HepG2 (cell line): ENCODE data around the gene GPHN.

ENCODE experiments used
- NR2F6 ChIP-seq, 2 experiments: IDR thresholded peaks; 2 replicates each; pipeline ENCODE4 v1.6.1; 2016; ENCODE audit warnings: antibody characterized with exemption in 1 of 2, mild to moderate bottlenecking in 1 of 2
- POLR2AphosphoS2 ChIP-seq: IDR thresholded peaks from 2 replicates; pipeline ENCODE4 v1.6.1; 2011; ENCODE audit warnings: low read depth, low read length, improper control_type of control experiment
- SMARCC2 ChIP-seq: fragments of 450-650 bp; IDR thresholded peaks from 2 replicates; pipeline ENCODE4 v1.6.1; 2017; ENCODE audit warnings: antibody characterized with exemption, mild to moderate bottlenecking
- TF ChIP-seq, protein P1 (sequence below): sonication (generic); formaldehyde crosslinking; IDR thresholded peaks from 2 replicates; pipeline ENCODE4 v1.4.0; 2020; ENCODE audit warnings: missing genetic modification reagents, low read depth, mild to moderate bottlenecking, borderline replicate concordance
- TF ChIP-seq, protein P2 (sequence below): sonication (generic); formaldehyde crosslinking; IDR thresholded peaks from 2 replicates; pipeline ENCODE4 v1.4.0; 2020; ENCODE audit warnings: low read depth, missing genetic modification reagents

DNA sequence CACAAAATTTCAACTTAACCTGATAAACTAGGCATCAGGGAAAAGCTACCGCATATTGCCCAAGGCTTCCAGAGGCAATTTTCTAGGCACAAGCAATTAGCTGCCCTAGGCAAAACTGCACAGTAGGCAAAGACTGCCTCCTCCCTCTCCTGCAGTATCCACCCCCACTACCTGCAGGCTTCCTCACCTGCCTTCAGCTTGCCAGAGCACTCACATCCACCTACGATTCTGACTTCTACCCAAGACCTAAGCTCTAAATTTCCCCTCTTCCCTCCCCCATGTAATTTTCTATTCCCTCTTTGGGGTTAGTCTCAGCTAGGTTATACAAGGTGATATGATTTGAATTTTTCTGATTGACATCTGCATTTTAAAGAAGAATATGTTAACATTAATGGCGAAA lies 43.7 kb upstream of the GPHN start:
- TF ChIP-seq SMARCC2 (no peak), NR2F6 (IDR thresholded peaks at IDR 0.05) (no peak), NR2F6 (CRISPR knock-in tag; IDR thresholded peaks at IDR 0.05) (no peak), POLR2AphosphoS2 (no peak)
- TF ChIP-seq, protein P1, sequence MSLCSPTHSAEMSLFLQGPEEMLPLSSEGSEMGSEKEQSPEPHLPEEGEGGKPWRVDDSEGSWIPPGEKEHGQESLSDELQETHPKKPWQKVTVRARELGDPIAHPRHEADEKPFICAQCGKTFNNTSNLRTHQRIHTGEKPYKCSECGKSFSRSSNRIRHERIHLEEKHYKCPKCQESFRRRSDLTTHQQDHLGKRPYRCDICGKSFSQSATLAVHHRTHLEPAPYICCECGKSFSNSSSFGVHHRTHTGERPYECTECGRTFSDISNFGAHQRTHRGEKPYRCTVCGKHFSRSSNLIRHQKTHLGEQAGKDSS (CRISPR knock-in tag): no peak
- TF ChIP-seq, protein P2, sequence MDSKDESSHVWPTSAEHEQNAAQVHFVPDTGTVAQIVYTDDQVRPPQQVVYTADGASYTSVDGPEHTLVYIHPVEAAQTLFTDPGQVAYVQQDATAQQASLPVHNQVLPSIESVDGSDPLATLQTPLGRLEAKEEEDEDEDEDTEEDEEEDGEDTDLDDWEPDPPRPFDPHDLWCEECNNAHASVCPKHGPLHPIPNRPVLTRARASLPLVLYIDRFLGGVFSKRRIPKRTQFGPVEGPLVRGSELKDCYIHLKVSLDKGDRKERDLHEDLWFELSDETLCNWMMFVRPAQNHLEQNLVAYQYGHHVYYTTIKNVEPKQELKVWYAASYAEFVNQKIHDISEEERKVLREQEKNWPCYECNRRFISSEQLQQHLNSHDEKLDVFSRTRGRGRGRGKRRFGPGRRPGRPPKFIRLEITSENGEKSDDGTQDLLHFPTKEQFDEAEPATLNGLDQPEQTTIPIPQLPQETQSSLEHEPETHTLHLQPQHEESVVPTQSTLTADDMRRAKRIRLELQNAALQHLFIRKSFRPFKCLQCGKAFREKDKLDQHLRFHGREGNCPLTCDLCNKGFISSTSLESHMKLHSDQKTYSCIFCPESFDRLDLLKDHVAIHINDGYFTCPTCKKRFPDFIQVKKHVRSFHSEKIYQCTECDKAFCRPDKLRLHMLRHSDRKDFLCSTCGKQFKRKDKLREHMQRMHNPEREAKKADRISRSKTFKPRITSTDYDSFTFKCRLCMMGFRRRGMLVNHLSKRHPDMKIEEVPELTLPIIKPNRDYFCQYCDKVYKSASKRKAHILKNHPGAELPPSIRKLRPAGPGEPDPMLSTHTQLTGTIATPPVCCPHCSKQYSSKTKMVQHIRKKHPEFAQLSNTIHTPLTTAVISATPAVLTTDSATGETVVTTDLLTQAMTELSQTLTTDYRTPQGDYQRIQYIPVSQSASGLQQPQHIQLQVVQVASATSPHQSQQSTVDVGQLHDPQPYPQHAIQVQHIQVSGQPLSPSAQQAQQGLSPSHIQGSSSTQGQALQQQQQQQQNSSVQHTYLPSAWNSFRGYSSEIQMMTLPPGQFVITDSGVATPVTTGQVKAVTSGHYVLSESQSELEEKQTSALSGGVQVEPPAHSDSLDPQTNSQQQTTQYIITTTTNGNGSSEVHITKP (CRISPR knock-in tag): no peak
